ENCODE data around the gene KANSL1. TPM values are rescaled to one million over a fixed set of nuclear protein-coding genes. Genes with fewer than 3 reads are reported as not detected.

The KANSL1 gene
- total and polyA plus RNA-seq, 2 of the 4 experiments (the other 2 are of a cell fraction), result 19.1 to 49.6 TPM

DNA sequence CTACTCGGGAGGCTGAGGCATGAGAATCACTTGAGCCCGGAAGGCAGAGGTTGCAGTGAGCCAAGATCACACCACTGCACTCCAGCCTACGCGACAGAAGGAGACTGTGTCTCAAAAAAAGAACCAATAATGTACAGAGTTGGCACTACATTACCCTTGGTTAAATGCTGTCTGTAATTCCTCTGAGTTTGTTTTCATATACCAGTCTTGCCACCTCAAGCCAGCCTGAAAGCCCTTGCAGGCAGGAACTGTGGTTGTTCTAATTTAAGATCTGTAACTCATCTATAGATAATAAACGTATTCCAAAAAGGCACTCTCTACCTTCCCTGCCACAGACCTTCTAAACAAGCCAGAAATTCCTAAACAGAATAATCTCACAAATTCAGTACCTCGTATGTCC lies 4.3 kb upstream of the KANSL1 start:
- 100% methylated on average over 2 of the region's 6 CpGs; no CpG with 5 or more reads in 1 of the 2 experiments for WGBS, 2 experiments (ENCODE audit: extremely low coverage in 2 of 2, insufficient read length in 1 of 2)
- dilution Hi-C loops (cut with HindIII; ENCODE audit: low sequenced_read_pairs, unreplicated experiment), result no loop called here
- peaks cover 18 to 78% of the 10 kb centered on the region in 2 experiments for H3K79me1 ChIP-seq (ENCODE audit: low read depth in 1 of 2, low read length in 2 of 2)

More for the DNA sequence above, 4.3 kb upstream of the KANSL1 start:
- H3K4me2 ChIP-seq (ENCODE audit: low read depth, low read length), result no peak overlapping the region
- no peak overlapping the region for H4K8ac ChIP-seq (ENCODE audit: low read depth in 2 of 2, low read length in 2 of 2)
- TF ChIP-seq SMC3 (IDR thresholded peaks at IDR 0.05; ENCODE audit: low read depth, low read length), result no peak
- no peak for TF ChIP-seq MAZ (IDR thresholded peaks at IDR 0.05; ENCODE audit: borderline replicate concordance, low read depth, low read length)
- no peak for TF ChIP-seq NFE2L2 (IDR thresholded peaks at IDR 0.05; ENCODE audit: low read depth, low read length)
- no peak for TF ChIP-seq RCOR1 (IDR thresholded peaks at IDR 0.05; ENCODE audit: insufficient replicate concordance, low read length)
- no peak for TF ChIP-seq FOS (IDR thresholded peaks at IDR 0.05; ENCODE audit: low read depth, low read length)
- TF ChIP-seq MXI1 (IDR thresholded peaks at IDR 0.05; ENCODE audit: borderline replicate concordance, low read depth, low read length), result no peak
- no peak for TF ChIP-seq CHD1 (IDR thresholded peaks at IDR 0.05; ENCODE audit: low read depth, low read length)
- TF ChIP-seq, protein P1, sequence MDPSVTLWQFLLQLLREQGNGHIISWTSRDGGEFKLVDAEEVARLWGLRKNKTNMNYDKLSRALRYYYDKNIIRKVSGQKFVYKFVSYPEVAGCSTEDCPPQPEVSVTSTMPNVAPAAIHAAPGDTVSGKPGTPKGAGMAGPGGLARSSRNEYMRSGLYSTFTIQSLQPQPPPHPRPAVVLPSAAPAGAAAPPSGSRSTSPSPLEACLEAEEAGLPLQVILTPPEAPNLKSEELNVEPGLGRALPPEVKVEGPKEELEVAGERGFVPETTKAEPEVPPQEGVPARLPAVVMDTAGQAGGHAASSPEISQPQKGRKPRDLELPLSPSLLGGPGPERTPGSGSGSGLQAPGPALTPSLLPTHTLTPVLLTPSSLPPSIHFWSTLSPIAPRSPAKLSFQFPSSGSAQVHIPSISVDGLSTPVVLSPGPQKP (IDR thresholded peaks at IDR 0.05; ENCODE audit: borderline replicate concordance, low read depth, low read length), result no peak
- intact Hi-C loops (cut with micrococcal nuclease) (no loop called here), in situ Hi-C loops (cut with MboI; ENCODE audit: low sequenced_read_pairs) (no loop called here)
- H2AFZ ChIP-seq (replicated peaks; ENCODE audit: low read length, poor library complexity), result no peak overlapping the region
- H3K4me1 ChIP-seq (ENCODE audit: control insufficient read depth, insufficient read depth, low read length), result peaks cover 11% of the 10 kb centered on the region
- no peak overlapping the region for H2BK15ac ChIP-seq (ENCODE audit: low read depth, low read length)
- no peak overlapping the region for H2BK120ac ChIP-seq (ENCODE audit: low read depth, low read length)
- no peak overlapping the region for H3K9ac ChIP-seq (ENCODE audit: low read depth, low read length)
- H2BK20ac ChIP-seq (ENCODE audit: low read depth, low read length), result no peak overlapping the region
- CTCF ChIA-PET, result interaction anchor here (0.7 kb wide), 1 partner anchor 90 kb away, joined by 5 read pairs; no protein-coding TSS in a partner anchor
- no TSS peak for BruUV-seq (replicated peaks)
- H4K20me1 ChIP-seq (ENCODE audit: insufficient read depth, low read length), result peaks cover 21% of the 10 kb centered on the region
- H3K14ac ChIP-seq (replicated peaks; ENCODE audit: low read depth, low read length), result no peak overlapping the region
- H2AK5ac ChIP-seq (ENCODE audit: low read depth, low read length), result no peak overlapping the region
- no peaks in the 10 kb centered on the region for H3K9me3 ChIP-seq (ENCODE audit: control insufficient read depth, insufficient read depth, low read length)
- no peak overlapping the region for H3K56ac ChIP-seq (ENCODE audit: extremely low read depth, insufficient read depth, low read length)
- H3K4me3 ChIP-seq (ENCODE audit: insufficient read depth, low read depth, low read length), result no peak overlapping the region
- POLR2A ChIA-PET (ENCODE audit: unreplicated experiment), result no interaction called here
- H3K27me3 ChIP-seq (ENCODE audit: control insufficient read depth, insufficient read depth, low read length), result no peaks in the 10 kb centered on the region
- no peaks in the 10 kb centered on the region for H3K36me3 ChIP-seq (ENCODE audit: control insufficient read depth, insufficient read depth, low read length)
- DNase-seq (no peak), ATAC-seq (ENCODE audit: low read depth) (no peak)
- H4K5ac ChIP-seq (ENCODE audit: low read depth, low read length), result no peak overlapping the region
- H2AK9ac ChIP-seq (replicated peaks; ENCODE audit: low read depth, low read length, poor library complexity), result no peak overlapping the region
- H2BK5ac ChIP-seq (ENCODE audit: low read depth, low read length, poor library complexity, severe bottlenecking), result no peak overlapping the region
- no peak overlapping the region for H3K4ac ChIP-seq (ENCODE audit: low read depth, low read length)
- H4K91ac ChIP-seq (ENCODE audit: insufficient read depth, low read depth, low read length), result no peak overlapping the region
- no peak overlapping the region for H3K18ac ChIP-seq (ENCODE audit: low read depth, low read length)
- H3K27ac ChIP-seq (ENCODE audit: insufficient read depth, low read length), result no peak overlapping the region
- H3K9me1 ChIP-seq (ENCODE audit: insufficient read depth, low read length), result peaks cover 14% of the 10 kb centered on the region; the same call in 1 of the 2 replicates
- H3K23ac ChIP-seq (ENCODE audit: low read depth, low read length), result no peak overlapping the region

Measured in IMR-90 (cell line).